ENCODE measurements around the gene TLX3. TPM values are rescaled to one million over a fixed set of nuclear protein-coding genes. Genes with fewer than 3 reads are reported as not detected.

TLX3 gene
- polyA plus RNA-seq, 3 donors from 2014 or later = not detected

DNA sequence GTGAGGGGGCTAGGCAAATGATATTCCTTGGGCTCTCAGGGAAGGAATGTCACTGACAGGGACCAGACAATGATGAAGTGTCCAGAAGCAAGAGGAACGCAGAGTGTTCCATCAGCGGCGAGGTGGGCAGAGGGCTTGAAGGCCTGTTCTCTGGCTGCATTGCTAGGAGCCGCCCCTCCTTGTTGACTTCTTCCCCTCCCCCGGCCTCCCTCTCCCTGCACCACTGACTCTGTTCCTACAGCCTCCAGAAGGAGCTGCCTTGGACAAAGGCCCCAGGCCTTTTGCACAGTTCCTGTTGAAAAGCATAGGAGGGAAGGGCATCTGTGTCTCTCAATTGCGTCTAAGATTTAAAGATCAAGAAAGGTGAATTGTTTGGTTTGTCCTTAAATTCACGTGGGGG, 12.4 kb downstream of the TLX3 start:
- Mint-ChIP-seq H3K27ac (no peak overlapping the region), H3K9me3 (no peaks in the 10 kb centered on the region), H3K4me1 (peaks cover 2 to 7% of the 10 kb centered on the region in 2 donors), H3K36me3 (no peaks in the 10 kb centered on the region), H3K27me3 (ENCODE audit: low read depth in 3 of 3) (peaks cover 12 to 41% (median 18%) of the 10 kb centered on the region in 3 donors), H3K4me3 (no peak overlapping the region)
- no peak for DNase-seq

- Mint-ChIP-seq H3K9me3 (no peaks in the 10 kb centered on the region), H3K36me3 (no peaks in the 10 kb centered on the region), H3K27ac (no peak overlapping the region), H3K27me3 (ENCODE audit: low read depth in 3 of 3) (peaks cover 12 to 36% (median 16%) of the 10 kb centered on the region in 3 donors), H3K4me1 (peaks cover 0 to under 1% of the 10 kb centered on the region in 2 donors), H3K4me3 (no peak overlapping the region)
- no peak for DNase-seq
Measured at GRCh38 chr5:171322527-171322926, 13.5 kb downstream of the TLX3 start.

DNA sequence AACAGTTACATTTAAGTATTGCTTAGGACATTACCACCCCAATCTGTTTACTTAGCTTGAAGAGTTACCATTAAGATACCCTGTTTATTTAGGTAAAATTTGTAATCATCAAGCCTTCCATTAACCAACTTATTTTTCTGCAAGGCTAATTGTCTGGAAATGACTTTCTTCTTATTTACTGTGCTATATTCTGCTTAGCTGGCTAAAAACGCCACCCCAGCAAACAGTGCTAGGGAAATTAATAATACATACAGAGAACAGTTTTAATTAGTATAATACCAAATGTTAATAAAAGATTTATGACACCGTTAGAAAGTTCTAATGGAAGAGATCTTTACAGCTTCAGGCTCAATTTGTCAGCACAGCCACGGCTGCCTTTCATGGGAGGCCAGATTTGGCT, 14.0 kb downstream of the TLX3 start:
- peaks cover 12 to 31% (median 16%) of the 10 kb centered on the region in 3 donors for H3K27me3 Mint-ChIP-seq (ENCODE audit: low read depth in 3 of 3)
- no peaks in the 10 kb centered on the region for H3K4me1 Mint-ChIP-seq
- no peaks in the 10 kb centered on the region for H3K9me3 Mint-ChIP-seq
- H3K27ac Mint-ChIP-seq = no peak overlapping the region
- H3K36me3 Mint-ChIP-seq = no peaks in the 10 kb centered on the region
- no peak for DNase-seq
- no peak overlapping the region for H3K4me3 Mint-ChIP-seq

DNA sequence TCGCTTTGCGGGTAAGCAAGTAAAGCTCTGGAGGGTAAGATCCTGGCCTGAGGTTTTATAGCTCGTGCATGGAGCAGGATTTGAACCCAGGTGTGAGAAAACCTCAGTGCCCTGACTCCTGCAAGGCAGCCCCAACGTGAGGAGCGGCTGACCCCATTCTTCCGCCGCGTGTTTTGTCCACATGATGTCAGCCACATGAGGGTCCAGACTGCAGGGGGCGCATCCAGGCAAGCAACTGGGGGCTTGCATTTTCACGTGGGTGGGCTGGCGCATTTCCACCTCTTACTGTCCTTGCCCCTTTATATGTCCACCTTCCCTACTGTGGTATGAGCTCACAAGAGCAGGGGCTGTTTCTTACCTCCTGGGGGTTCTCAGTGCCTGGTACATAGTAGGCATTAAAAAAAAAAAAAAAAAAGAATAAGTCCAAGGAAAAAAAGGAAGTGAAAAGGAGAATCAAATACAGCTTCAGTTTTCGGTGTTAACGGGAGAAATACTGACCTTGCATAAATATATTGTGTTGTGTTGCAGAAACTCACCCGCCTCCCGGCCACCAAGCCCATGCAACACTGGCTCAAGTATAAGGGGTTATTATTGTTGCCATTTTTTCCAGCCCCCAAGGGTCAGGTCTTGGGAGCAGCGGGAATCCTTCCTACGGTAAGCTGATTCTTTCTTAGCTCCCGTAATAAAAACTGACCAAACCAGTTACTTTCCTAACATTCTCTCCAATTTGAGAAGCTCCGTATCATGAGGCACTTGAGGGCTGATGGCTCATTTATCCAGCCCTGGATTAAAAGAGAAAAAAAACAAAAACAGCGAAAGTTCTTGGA, 15.0 kb downstream of the TLX3 start:
- Mint-ChIP-seq H3K27ac (no peak overlapping the region), H3K4me1 (no peaks in the 10 kb centered on the region), H3K36me3 (no peaks in the 10 kb centered on the region), H3K9me3 (no peaks in the 10 kb centered on the region), H3K27me3 (ENCODE audit: low read depth in 3 of 3) (peaks cover 9 to 22% (median 16%) of the 10 kb centered on the region in 3 donors), H3K4me3 (no peak overlapping the region)
- no peak for DNase-seq

- no peak for DNase-seq
- H3K9me3 Mint-ChIP-seq = no peaks in the 10 kb centered on the region
- H3K36me3 Mint-ChIP-seq = no peaks in the 10 kb centered on the region
- H3K27ac Mint-ChIP-seq = no peak overlapping the region
- no peaks in the 10 kb centered on the region for H3K4me1 Mint-ChIP-seq
- peaks cover 2 to 23% (median 6%) of the 10 kb centered on the region in 3 donors for H3K27me3 Mint-ChIP-seq (ENCODE audit: low read depth in 3 of 3)
- H3K4me3 Mint-ChIP-seq = no peak overlapping the region
Measured at GRCh38 chr5:171330021-171330420, 21.0 kb downstream of the TLX3 start.

GRCh38 chr5:171335616-171336015, 26.6 kb downstream of the TLX3 start:
- Mint-ChIP-seq H3K27ac (no peak overlapping the region), H3K27me3 (ENCODE audit: low read depth in 3 of 3) (peaks cover 2 to 35% (median 16%) of the 10 kb centered on the region in 3 donors), H3K36me3 (no peaks in the 10 kb centered on the region), H3K4me1 (peaks cover 11 to 13% of the 10 kb centered on the region in 2 donors), H3K9me3 (no peaks in the 10 kb centered on the region), H3K4me3 (no peak overlapping the region)
- DNase-seq = no peak

GRCh38 chr5:171336521-171337209, 27.6 kb downstream of the TLX3 start:
- peak in 2 of 3 donors; percentile 23 to 38 for DNase-seq
- no peak overlapping the region for H3K27ac Mint-ChIP-seq
- H3K4me3 Mint-ChIP-seq = peak overlapping the region; percentile 20 to 80 (median 69)
- H3K27me3 Mint-ChIP-seq (ENCODE audit: low read depth in 3 of 3) = peaks cover 2 to 32% (median 18%) of the 10 kb centered on the region in 3 donors
- H3K9me3 Mint-ChIP-seq = no peaks in the 10 kb centered on the region
- no peaks in the 10 kb centered on the region for H3K36me3 Mint-ChIP-seq
- H3K4me1 Mint-ChIP-seq = peaks cover 11 to 13% of the 10 kb centered on the region in 2 donors

DNA sequence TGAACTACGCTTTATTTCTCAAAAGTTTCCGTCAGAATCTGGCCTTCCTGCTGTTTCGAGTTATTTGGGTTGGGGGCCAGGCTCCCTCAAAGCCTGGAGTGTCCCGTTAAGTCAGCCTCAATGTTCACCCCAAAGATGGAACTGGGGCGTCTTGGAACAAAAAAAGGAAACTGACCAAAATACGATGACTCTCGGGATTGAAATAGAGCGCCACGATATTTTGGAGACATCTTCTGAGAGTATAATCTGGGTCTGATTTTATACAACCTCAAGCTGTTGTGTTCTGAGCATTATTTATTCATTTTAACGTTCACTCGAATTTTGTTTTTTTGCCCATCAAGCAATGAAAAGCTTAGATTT, 28.1 kb downstream of the TLX3 start:
- H3K36me3 Mint-ChIP-seq = no peaks in the 10 kb centered on the region
- peaks cover 2 to 29% (median 18%) of the 10 kb centered on the region in 3 donors for H3K27me3 Mint-ChIP-seq (ENCODE audit: low read depth in 3 of 3)
- no peaks in the 10 kb centered on the region for H3K9me3 Mint-ChIP-seq
- no peak overlapping the region for H3K27ac Mint-ChIP-seq
- peak overlapping the region; percentile 20 to 80 (median 69) for H3K4me3 Mint-ChIP-seq
- DNase-seq = no peak
- H3K4me1 Mint-ChIP-seq = peaks cover 11 to 13% of the 10 kb centered on the region in 2 donors

GRCh38 chr5:171340042-171340441, 31.0 kb downstream of the TLX3 start:
- H3K36me3 Mint-ChIP-seq = no peaks in the 10 kb centered on the region
- DNase-seq = no peak
- peaks cover 11 to 13% of the 10 kb centered on the region in 2 donors for H3K4me1 Mint-ChIP-seq
- H3K27me3 Mint-ChIP-seq (ENCODE audit: low read depth in 3 of 3) = peaks cover 0 to 23% (median 12%) of the 10 kb centered on the region in 3 donors
- no peak overlapping the region for H3K4me3 Mint-ChIP-seq
- no peak overlapping the region for H3K27ac Mint-ChIP-seq
- H3K9me3 Mint-ChIP-seq = no peaks in the 10 kb centered on the region

GRCh38 chr5:171340491-171340890, 31.4 kb downstream of the TLX3 start:
- Mint-ChIP-seq H3K4me3 (no peak overlapping the region), H3K27ac (no peak overlapping the region), H3K4me1 (peaks cover 11 to 13% of the 10 kb centered on the region in 2 donors), H3K9me3 (no peaks in the 10 kb centered on the region), H3K27me3 (ENCODE audit: low read depth in 3 of 3) (peaks cover 0 to 23% (median 9%) of the 10 kb centered on the region in 3 donors), H3K36me3 (no peaks in the 10 kb centered on the region)
- no peak for DNase-seq

DNA sequence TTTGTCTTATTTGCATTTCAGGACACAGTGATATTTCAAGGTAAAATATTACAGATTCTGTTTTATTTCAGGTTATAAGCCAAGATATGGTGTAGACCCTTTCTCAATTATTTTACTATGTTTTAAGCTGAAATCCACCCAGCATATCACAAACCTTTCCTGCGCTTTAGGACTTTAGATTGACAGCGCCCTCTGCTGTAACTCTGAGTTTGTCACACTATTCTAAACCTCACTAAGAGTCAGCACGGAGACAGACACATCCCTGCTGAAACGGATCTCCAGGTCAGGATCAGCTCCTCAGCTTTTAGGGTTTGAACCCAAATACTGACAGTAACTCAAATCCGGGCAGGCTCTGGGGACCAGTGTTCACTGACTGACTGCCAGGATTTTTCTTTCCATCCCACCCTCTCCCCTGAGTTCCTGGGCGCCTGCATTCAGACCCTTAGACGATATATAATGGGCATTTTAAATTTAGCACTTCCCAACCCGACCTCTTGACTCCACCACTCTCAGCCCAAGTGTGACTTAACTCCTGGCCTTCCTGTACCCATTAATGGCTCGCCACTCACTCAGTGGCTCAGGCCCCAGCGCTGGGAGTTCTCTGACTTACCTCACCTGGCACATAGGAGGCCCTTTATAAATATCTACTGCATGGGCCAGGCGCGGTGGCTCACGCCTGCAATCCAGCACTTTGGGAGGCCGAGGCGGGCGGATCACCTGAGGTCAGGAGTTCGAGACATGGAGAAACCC, 33.5 kb downstream of the TLX3 start:
- H3K36me3 Mint-ChIP-seq = no peaks in the 10 kb centered on the region
- H3K9me3 Mint-ChIP-seq = no peaks in the 10 kb centered on the region
- peaks cover 2 to 9% (median 8%) of the 10 kb centered on the region in 3 donors for H3K27me3 Mint-ChIP-seq (ENCODE audit: low read depth in 3 of 3)
- no peak overlapping the region for H3K4me3 Mint-ChIP-seq
- peak; percentile 21 to 45 (median 44) for DNase-seq
- H3K27ac Mint-ChIP-seq = no peak overlapping the region
- H3K4me1 Mint-ChIP-seq = no peaks in the 10 kb centered on the region

- no peak overlapping the region for H3K4me3 Mint-ChIP-seq
- DNase-seq = no peak
- H3K36me3 Mint-ChIP-seq = no peaks in the 10 kb centered on the region
- H3K4me1 Mint-ChIP-seq = no peaks in the 10 kb centered on the region
- no peak overlapping the region for H3K27ac Mint-ChIP-seq
- H3K9me3 Mint-ChIP-seq = no peaks in the 10 kb centered on the region
- peaks cover 2 to 7% (median 7%) of the 10 kb centered on the region in 3 donors for H3K27me3 Mint-ChIP-seq (ENCODE audit: low read depth in 3 of 3)
Measured at GRCh38 chr5:171344936-171345608, 36.0 kb downstream of the TLX3 start.

DNA sequence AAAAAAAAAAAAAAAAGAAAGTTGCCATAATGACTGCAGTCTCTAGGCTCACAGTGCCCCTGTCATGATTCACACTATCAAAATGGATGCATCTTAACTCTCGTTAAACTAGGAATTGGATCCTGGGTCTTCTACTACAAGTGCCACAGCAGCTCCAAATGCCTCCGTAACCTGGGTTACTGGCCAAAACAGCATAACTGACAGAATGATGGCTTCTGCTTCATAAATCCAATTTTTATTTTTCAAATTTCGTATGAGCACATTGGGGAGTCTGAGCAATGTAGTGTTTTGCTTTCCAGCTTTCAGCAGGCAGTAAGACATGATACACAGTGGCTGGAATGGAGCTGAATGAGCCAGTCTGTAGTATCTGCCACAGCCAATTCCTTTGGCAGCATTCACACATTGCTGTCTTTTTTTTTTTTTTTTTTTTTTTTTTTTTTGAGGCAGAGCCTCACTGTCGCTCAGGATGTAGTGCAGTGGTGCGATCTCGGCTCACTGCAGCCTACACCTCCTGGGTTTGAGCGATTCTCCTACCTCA, 42.6 kb downstream of the TLX3 start:
- H3K9me3 Mint-ChIP-seq = peaks cover 0 to 3% (median 0%) of the 10 kb centered on the region in 6 donors
- H3K4me1 Mint-ChIP-seq = no peaks in the 10 kb centered on the region
- H3K27me3 Mint-ChIP-seq (ENCODE audit: low read depth in 3 of 3) = peaks cover 4 to 6% (median 6%) of the 10 kb centered on the region in 3 donors
- H3K27ac Mint-ChIP-seq = no peak overlapping the region
- no peaks in the 10 kb centered on the region for H3K36me3 Mint-ChIP-seq
- DNase-seq = no peak
- H3K4me3 Mint-ChIP-seq = no peak overlapping the region

All from immature natural killer cell (primary cell).